Mucosa of descending colon (tissue), 3 donors: ENCODE measurements around the gene OR6B1. TPM values are rescaled to one million over a fixed set of nuclear protein-coding genes. Genes with fewer than 3 reads are reported as not detected.
"Not testable (repeated sequence)": the region's sequence is repeated elsewhere in the genome, so short reads cannot be mapped to it uniquely, and the experiment has no call there.

ENCODE experiments used
- ATAC-seq: fragments of 200-7000 bp; cut with Tn5 transposase; one replicate; pipeline ENCODE4 v1.9.1; 2020; ENCODE audit warnings: mild to moderate bottlenecking, moderate library complexity
- DNase-seq, 3 donors: peaks; one replicate each; pipeline ENCODE4 v3.0.0-alpha.2; 2020
- H3K36me3 ChIP-seq: fragments of 200-600 bp; one replicate; pipeline ENCODE4 v1.8.0; 2021; ENCODE audit warnings: low read depth, mild to moderate bottlenecking
- H3K4me1 ChIP-seq: fragments of 200-600 bp; one replicate; pipeline ENCODE4 v1.8.0; 2021; ENCODE audit warnings: low read depth, mild to moderate bottlenecking
- H3K4me3 ChIP-seq: fragments of 200-600 bp; one replicate; pipeline ENCODE4 v1.8.0; 2021; ENCODE audit warnings: mild to moderate bottlenecking
- H3K9me3 ChIP-seq: fragments of 200-600 bp; one replicate; pipeline ENCODE4 v1.8.0; 2021; ENCODE audit warnings: mild to moderate bottlenecking
- intact Hi-C, 2 donors: fragments of 100-400 bp; cut with DNase I in 1 of 2; cut with micrococcal nuclease in 1 of 2; formaldehyde crosslinking; loops; one replicate each; pipeline versions ENCODE4 v1.11.0 to v1.11.1; 2022; cut with DNase I, micrococcal nuclease
- total RNA-seq, 3 donors: library from RNA; stranded (reverse); fragmentation: NEBNext Ultra II Directional in 2 of 3; extraction: Animal tissue kit (Norgen Biotek cat#: 25700) in 2 of 3; gene quantifications; one replicate each; pipeline versions ENCODE4 v1.2.1 to v1.2.4, GENCODE V29; 2021 to 2023
- TF ChIP-seq, protein P1 (sequence below): fragments of 200-600 bp; IDR thresholded peaks from one replicate; pipeline ENCODE4 v1.8.0; 2022; ENCODE audit warnings: antibody characterized with exemption, mild to moderate bottlenecking
- donor health status: DM: no; HTN: no; CAD: no; lungs with moderate emphysema.
- donor health status: DM: no; HTN: no; CAD: no.
- donor health status: DM: no; HTN: yes; CAD: no.

OR6B1 gene
- total RNA-seq, 3 donors from 2014 or later = not detected

DNA sequence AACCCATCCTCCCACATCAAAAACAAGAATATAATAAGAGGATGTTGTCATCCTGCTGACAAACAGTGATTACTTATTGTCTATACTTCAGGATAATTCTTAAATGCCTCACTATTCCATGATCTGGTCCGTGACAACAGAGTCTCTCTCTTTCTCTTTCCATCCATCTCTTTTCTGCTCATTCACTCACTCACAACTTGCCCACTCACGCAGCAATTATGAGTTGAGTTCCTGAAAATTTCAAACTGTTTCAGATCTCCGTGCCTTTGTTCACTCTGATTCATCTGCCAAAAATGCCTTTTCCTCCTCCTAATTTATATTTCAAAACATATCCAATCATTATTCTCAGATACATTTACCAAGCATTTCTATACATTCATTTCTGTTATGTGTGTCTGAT is 1.4 kb downstream of the OR6B1 start:
- no peak for ATAC-seq
- TF ChIP-seq, protein P1, sequence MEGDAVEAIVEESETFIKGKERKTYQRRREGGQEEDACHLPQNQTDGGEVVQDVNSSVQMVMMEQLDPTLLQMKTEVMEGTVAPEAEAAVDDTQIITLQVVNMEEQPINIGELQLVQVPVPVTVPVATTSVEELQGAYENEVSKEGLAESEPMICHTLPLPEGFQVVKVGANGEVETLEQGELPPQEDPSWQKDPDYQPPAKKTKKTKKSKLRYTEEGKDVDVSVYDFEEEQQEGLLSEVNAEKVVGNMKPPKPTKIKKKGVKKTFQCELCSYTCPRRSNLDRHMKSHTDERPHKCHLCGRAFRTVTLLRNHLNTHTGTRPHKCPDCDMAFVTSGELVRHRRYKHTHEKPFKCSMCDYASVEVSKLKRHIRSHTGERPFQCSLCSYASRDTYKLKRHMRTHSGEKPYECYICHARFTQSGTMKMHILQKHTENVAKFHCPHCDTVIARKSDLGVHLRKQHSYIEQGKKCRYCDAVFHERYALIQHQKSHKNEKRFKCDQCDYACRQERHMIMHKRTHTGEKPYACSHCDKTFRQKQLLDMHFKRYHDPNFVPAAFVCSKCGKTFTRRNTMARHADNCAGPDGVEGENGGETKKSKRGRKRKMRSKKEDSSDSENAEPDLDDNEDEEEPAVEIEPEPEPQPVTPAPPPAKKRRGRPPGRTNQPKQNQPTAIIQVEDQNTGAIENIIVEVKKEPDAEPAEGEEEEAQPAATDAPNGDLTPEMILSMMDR = no peak
- intact Hi-C loops = no loop called here
- Histone ChIP-seq H3K36me3 (no peaks in the 10 kb centered on the region), H3K4me1 (no peaks in the 10 kb centered on the region), H3K9me3 (no peaks in the 10 kb centered on the region), H3K4me3 (no peak overlapping the region)
- no peak for DNase-seq

DNA sequence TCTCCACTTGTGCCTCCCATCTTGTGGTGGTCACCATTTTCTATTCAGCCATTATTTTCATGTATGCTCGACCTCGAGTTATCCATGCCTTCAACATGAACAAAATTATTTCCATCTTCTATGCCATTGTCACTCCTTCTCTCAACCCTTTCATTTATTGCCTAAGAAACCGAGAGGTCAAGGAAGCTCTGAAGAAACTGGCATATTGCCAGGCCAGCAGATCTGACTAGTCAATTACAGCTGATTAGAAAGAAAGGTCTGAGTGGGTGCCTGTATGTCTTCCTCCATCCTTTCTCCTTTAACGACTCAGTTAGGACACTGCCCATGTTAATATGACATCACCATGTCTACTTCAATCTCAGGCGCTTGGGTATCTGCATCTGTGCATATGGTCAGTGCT is 4.6 kb downstream of the OR6B1 start:
- intact Hi-C loops = no loop called here
- TF ChIP-seq, protein P1 = no peak
- H3K9me3 ChIP-seq = peaks cover 4% of the 10 kb centered on the region
- H3K4me3 ChIP-seq = no peak overlapping the region
- ATAC-seq (no peak), DNase-seq (no peak)
- H3K36me3 ChIP-seq = no peaks in the 10 kb centered on the region
- H3K4me1 ChIP-seq = no peaks in the 10 kb centered on the region

- H3K4me1 ChIP-seq = no peaks in the 10 kb centered on the region
- H3K9me3 ChIP-seq = peaks cover 13% of the 10 kb centered on the region
- TF ChIP-seq, protein P1 = no peak
- DNase-seq (peak in 1 of 3 donors; percentile 20), ATAC-seq (no peak)
- H3K36me3 ChIP-seq = no peaks in the 10 kb centered on the region
- intact Hi-C loops = no loop called here
- H3K4me3 ChIP-seq = no peak overlapping the region
Observed at GRCh38 chr7:144006029-144006691, 6.0 kb downstream of the OR6B1 start.

GRCh38 chr7:144006692-144007042 is 6.5 kb downstream of the OR6B1 start:
- TF ChIP-seq, protein P1 = no peak
- no peaks in the 10 kb centered on the region for H3K36me3 ChIP-seq
- ATAC-seq (no peak), DNase-seq (no peak)
- H3K4me1 ChIP-seq = no peaks in the 10 kb centered on the region
- intact Hi-C loops = no loop called here
- peaks cover 13% of the 10 kb centered on the region for H3K9me3 ChIP-seq
- H3K4me3 ChIP-seq = no peak overlapping the region

GRCh38 chr7:144009361-144009760 is 9.2 kb downstream of the OR6B1 start:
- no peaks in the 10 kb centered on the region for H3K4me1 ChIP-seq
- DNase-seq (no peak), ATAC-seq (no peak)
- H3K4me3 ChIP-seq = no peak overlapping the region
- H3K36me3 ChIP-seq = no peaks in the 10 kb centered on the region
- TF ChIP-seq, protein P1 = no peak
- intact Hi-C loops = no loop called here
- peaks cover 13% of the 10 kb centered on the region for H3K9me3 ChIP-seq

DNA sequence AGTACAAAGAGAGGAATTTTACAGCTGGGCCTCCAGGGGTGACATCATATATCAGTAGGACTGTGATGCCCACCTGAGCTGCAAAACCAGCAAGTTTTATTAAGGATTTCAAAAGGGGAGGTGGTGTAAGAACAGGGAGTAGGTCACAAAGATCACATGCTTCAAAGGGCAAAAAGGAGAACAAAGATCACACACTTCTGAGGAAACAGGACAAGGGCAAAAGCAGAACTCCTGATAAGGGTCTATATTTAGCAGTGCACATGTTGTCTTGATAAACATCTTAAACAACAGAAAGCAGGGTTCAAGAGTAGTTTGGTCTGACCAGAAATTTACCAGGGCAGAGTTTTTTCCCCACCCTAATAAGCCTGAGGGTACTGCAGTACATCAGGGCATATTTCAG is 9.9 kb downstream of the OR6B1 start:
- DNase-seq, intact Hi-C loops, ATAC-seq, H3K4me1 ChIP-seq, H3K4me3 ChIP-seq, H3K36me3 ChIP-seq: not testable (repeated sequence)
- peaks cover 13% of the 10 kb centered on the region for H3K9me3 ChIP-seq

- DNase-seq, ATAC-seq: not testable (repeated sequence)
Observed at GRCh38 chr7:144010821-144011220, 10.7 kb downstream of the OR6B1 start.

More at GRCh38 chr7:144010821-144011220, 10.7 kb downstream of the OR6B1 start:
- intact Hi-C loops, H3K4me3 ChIP-seq, H3K36me3 ChIP-seq, H3K4me1 ChIP-seq: not testable (repeated sequence)
- H3K9me3 ChIP-seq = peaks cover 13% of the 10 kb centered on the region
